ENCODE measurements around the gene NUFIP1. TPM values are rescaled to one million over a fixed set of nuclear protein-coding genes. Genes with fewer than 3 reads are reported as not detected.

Gene NUFIP1
- total RNA-seq (ENCODE audit: low replicate concordance) = 0.94 and 1.8 TPM in 2 replicates

DNA sequence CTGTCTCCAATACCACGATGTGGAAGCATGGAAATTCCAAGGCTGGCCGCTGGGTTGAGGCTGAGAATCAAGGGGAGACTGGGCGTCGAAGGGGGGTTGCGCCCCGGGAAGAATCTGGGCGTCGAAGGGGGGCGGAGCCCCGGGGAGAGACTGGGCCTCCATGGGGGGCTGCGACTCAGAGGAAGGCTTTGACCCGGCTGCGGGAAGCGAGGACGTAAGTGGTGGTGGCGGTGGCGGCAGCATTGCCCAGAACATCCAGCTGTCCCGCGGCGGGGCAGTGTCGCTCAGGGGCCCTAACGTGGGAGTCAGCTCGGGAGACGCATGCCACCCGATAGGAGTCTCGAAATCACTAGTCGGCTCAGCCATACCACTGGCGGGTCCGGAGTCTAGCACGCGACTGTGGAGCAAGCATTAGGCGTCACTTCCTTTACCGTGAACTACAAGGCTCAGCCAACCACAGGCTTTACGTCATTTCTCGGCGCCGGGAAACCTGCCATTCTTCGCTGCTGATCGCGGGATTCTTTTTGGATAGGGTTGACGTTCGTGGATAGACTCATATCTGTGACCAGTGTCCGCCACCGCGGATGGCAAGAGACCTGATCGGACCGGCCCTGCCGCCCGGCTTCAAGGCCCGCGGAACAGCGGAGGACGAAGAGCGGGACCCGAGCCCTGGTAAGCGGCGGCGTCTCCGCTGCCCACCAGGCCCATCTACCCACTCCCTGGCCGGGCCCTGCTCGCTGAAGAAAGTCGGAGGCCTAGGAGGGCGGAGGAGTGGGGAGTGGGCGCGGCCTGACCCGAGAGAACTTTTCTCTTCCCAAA is at the start of gene NUFIP1, which contains the start of gene GPALPP1:
TSS of gene NUFIP1 (minus strand) at position 401 of the 819 bp plus-strand sequence. CDS start at position 366, 35 bp downstream.
TSS of gene GPALPP1 (plus strand) at position 468 of the 819 bp plus-strand sequence. CDS start at position 585, 117 bp downstream.

Other genes with a start within 250 kb of the NUFIP1 start
- 21.5 and 21.6 TPM in 2 replicates for gene GPALPP1, start 67 bp upstream of the NUFIP1 start, total RNA-seq (ENCODE audit: low replicate concordance)
- gene GTF2F2, start 131.0 kb upstream of the NUFIP1 start, total RNA-seq (ENCODE audit: low replicate concordance) = 8.9 and 23.8 TPM in 2 replicates
- 0.35 and 0.53 TPM in 2 replicates for gene KCTD4, start 211.6 kb upstream of the NUFIP1 start, total RNA-seq (ENCODE audit: low replicate concordance)

Data from smooth muscle cell of the coronary artery (primary cell).